Activated naive CD8-positive, alpha-beta T cell treated with anti-CD3 and anti-CD28 coated beads, Interleukin-2, amount 10 ng/mL, durations not matched to agents 7 days and 5 days (primary cell): ENCODE data around the gene IGSF5. TPM values are rescaled to one million over a fixed set of nuclear protein-coding genes. Genes with fewer than 3 reads are reported as not detected.
"Not testable (repeated sequence)": the region's sequence is repeated elsewhere in the genome, so short reads cannot be mapped to it uniquely, and the experiment has no call there.

Experiments
- ATAC-seq: fragments of 150-1000 bp; cut with Tn5 transposase; one replicate; pipeline ENCODE4 v1.10.0; 2021; ENCODE audit warnings: low read depth, moderate library complexity
- POLR2A ChIA-PET: fragments of 350-600 bp; sonication (Branson Sonifier 250); formaldehyde crosslinking; loops from one replicate; lab custom pipeline; 2021; ENCODE audit warnings: antibody characterized with exemption; lab: Charles Lee
- DNase-seq: peaks from one replicate; pipeline ENCODE4 v3.0.0; 2021
- H3K27ac Mint-ChIP-seq: one replicate; pipeline ENCODE4 v1.8.0; 2022; ENCODE audit warnings: mild to moderate bottlenecking, mixed read lengths
- H3K27me3 Mint-ChIP-seq: one replicate; pipeline ENCODE4 v1.8.0; 2022; ENCODE audit warnings: mild to moderate bottlenecking, moderate library complexity, mixed read lengths
- H3K36me3 Mint-ChIP-seq: one replicate; pipeline ENCODE4 v1.8.0; 2021; ENCODE audit warnings: mild to moderate bottlenecking, mixed read lengths
- H3K4me1 Mint-ChIP-seq: one replicate; pipeline ENCODE4 v1.8.0; 2021; ENCODE audit warnings: mixed read lengths
- H3K4me3 Mint-ChIP-seq: one replicate; pipeline ENCODE4 v1.8.0; 2022; ENCODE audit warnings: mild to moderate bottlenecking, moderate library complexity, mixed read lengths
- H3K9me3 Mint-ChIP-seq: one replicate; pipeline ENCODE4 v1.8.0; 2021; ENCODE audit warnings: mixed read lengths
- total RNA-seq, 2 experiments: library from RNA; stranded (reverse); gene quantifications; one replicate each; pipeline ENCODE4 v1.2.3, GENCODE V29; 2021

Gene IGSF5
- total RNA-seq, 2 experiments from 2014 or later: not detected

DNA sequence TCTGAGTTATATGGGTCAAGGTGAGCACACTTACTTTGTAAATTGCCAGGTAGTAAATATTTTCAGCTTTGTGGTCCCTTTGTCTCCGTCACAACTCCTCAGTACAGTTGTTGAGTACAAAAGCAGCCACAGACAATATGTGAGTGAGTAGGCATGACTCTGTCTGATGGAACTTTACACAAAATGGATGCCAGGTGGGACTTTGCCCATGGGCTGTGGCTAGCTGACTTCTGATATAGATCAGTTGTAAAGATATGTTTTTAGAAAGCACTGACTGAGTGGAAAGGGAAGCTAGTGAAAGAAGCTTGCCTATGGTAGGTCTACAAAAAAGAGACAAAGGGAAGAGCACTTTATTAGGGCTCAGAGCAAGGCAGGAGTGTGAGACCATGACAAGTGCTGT lies 23.1 kb upstream of the IGSF5 start:
- Mint-ChIP-seq H3K4me3 (no peak overlapping the region), H3K27ac (no peak overlapping the region), H3K36me3 (no peaks in the 10 kb centered on the region), H3K9me3 (no peaks in the 10 kb centered on the region), H3K27me3 (peaks cover 2% of the 10 kb centered on the region), H3K4me1 (no peaks in the 10 kb centered on the region)
- no peak for DNase-seq
- no peak for ATAC-seq
- POLR2A ChIA-PET: no interaction called here

GRCh38 chr21:39724944-39725343 lies 20.0 kb upstream of the IGSF5 start:
- no peak overlapping the region for H3K27ac Mint-ChIP-seq
- DNase-seq (no peak), ATAC-seq (no peak)
- H3K36me3 Mint-ChIP-seq: no peaks in the 10 kb centered on the region
- H3K9me3 Mint-ChIP-seq: no peaks in the 10 kb centered on the region
- no peak overlapping the region for H3K4me3 Mint-ChIP-seq
- POLR2A ChIA-PET: no interaction called here
- no peaks in the 10 kb centered on the region for H3K4me1 Mint-ChIP-seq
- H3K27me3 Mint-ChIP-seq: no peaks in the 10 kb centered on the region

DNA sequence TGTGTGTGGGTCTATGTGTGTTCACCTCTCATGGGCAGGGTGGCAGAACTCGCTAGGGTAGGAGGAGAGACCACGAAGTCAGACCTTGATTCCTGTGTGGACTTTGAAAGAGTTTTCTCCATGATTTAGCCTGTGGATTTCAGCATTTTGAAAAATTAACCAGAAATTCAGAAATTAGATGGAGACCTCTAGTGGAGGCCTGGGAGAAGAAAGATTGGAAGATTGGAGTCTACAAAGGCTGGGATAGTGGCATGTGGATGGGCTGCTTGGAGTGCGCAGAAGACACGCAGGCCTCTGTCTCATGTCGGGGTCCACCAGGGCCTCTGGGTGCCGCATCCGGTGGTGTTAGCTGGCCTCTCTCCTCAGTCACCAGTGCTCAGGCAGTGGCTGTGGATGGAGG lies 18.9 kb upstream of the IGSF5 start:
- no peak overlapping the region for H3K27ac Mint-ChIP-seq
- POLR2A ChIA-PET: no interaction called here

GRCh38 chr21:39727401-39728120 lies 17.4 kb upstream of the IGSF5 start:
- POLR2A ChIA-PET: no interaction called here
- no peaks in the 10 kb centered on the region for H3K27me3 Mint-ChIP-seq
- no peak for ATAC-seq
- DNase-seq: no peak
- no peak overlapping the region for H3K4me3 Mint-ChIP-seq
- no peaks in the 10 kb centered on the region for H3K36me3 Mint-ChIP-seq
- H3K27ac Mint-ChIP-seq: no peak overlapping the region
- H3K4me1 Mint-ChIP-seq: no peaks in the 10 kb centered on the region
- no peaks in the 10 kb centered on the region for H3K9me3 Mint-ChIP-seq

More for the DNA sequence above, 18.9 kb upstream of the IGSF5 start:
- no peak overlapping the region for H3K4me3 Mint-ChIP-seq
- DNase-seq (no peak), ATAC-seq (no peak)
- H3K9me3 Mint-ChIP-seq: no peaks in the 10 kb centered on the region
- no peaks in the 10 kb centered on the region for H3K36me3 Mint-ChIP-seq
- no peaks in the 10 kb centered on the region for H3K27me3 Mint-ChIP-seq
- no peaks in the 10 kb centered on the region for H3K4me1 Mint-ChIP-seq

DNA sequence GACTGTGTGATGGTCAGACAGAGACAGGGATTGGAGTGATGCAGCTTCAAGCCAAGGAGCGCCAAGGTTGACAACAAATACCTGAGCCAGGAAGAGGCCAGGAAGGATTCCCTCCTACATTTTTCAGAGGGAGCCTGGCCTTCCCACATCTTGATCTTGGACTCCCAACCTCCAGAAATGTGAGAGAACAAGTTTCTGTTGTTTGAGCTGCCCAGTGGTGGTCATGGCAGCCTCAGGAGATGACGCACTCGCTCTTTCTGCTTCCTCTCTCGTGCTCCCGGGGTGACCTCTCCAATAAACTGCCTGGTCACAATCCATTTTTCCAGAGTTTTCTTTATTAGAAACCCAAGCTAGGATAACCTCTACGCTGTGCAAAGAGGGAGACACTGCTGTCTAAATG lies 16.6 kb upstream of the IGSF5 start:
- Mint-ChIP-seq H3K4me3 (no peak overlapping the region), H3K27ac (no peak overlapping the region), H3K27me3 (no peaks in the 10 kb centered on the region), H3K36me3 (no peaks in the 10 kb centered on the region), H3K9me3 (no peaks in the 10 kb centered on the region), H3K4me1 (no peaks in the 10 kb centered on the region)
- DNase-seq (no peak), ATAC-seq (no peak)
- POLR2A ChIA-PET: no interaction called here

DNA sequence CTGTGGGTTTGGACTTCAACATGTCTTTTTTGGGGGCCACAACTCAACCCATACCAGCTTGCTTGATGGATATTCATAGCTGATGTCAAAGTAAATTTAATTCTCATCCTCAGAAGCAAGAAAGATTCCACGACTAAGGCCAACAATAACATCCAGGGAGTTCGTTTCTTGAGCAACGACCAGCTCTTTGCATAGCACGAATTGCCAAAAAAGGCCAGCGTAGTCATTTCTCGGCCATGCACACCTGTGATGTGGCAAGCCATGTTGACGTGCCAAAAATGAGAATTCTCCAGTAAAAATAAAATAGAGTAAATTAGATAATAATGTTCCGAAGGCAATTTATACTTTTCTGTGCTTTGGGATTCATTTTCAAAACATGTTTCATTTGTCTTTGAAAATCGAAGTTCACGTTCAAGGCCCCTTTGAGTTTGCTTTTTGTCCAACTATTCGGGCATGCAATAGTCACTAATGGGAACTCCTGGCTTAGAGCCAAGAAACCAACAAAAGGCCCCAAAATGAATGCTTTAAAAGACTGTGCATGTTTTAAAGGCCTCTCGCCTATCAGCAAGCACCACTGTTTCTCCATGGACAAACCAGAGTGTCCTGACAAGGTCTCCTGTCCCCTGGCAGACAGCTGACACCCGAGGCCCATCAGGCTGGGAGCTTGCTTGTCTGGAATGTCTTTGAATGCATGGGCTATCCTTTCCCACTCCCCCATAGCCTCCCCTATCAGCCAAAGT lies 14.4 kb upstream of the IGSF5 start:
- DNase-seq (no peak), ATAC-seq (no peak)
- POLR2A ChIA-PET: no interaction called here
- Mint-ChIP-seq H3K36me3 (no peaks in the 10 kb centered on the region), H3K4me3 (no peak overlapping the region), H3K9me3 (no peaks in the 10 kb centered on the region), H3K4me1 (no peaks in the 10 kb centered on the region), H3K27ac (no peak overlapping the region), H3K27me3 (no peaks in the 10 kb centered on the region)

DNA sequence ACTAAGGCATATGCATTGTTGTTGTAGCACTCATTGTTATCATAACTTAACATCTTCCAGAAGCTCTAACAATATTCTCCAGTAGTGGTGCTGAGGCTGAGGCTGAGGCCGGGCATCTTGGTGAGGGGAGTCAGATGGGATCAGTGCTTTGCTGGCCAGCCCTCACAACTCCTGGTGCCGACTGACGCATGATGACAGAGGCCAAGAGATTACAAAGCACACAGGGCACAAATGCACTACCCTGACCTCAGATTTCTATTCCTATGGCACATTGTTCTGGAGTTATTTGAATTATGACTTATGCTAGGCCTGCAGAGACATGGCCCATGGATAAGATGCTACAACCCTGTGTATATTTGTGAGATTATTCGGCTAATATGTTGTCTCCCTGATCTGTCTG lies 8.3 kb upstream of the IGSF5 start:
- Mint-ChIP-seq H3K27me3 (no peaks in the 10 kb centered on the region), H3K4me1 (no peaks in the 10 kb centered on the region), H3K9me3 (no peaks in the 10 kb centered on the region), H3K27ac (no peak overlapping the region), H3K4me3 (no peak overlapping the region), H3K36me3 (no peaks in the 10 kb centered on the region)
- no peak for DNase-seq
- POLR2A ChIA-PET: no interaction called here
- ATAC-seq: no peak

DNA sequence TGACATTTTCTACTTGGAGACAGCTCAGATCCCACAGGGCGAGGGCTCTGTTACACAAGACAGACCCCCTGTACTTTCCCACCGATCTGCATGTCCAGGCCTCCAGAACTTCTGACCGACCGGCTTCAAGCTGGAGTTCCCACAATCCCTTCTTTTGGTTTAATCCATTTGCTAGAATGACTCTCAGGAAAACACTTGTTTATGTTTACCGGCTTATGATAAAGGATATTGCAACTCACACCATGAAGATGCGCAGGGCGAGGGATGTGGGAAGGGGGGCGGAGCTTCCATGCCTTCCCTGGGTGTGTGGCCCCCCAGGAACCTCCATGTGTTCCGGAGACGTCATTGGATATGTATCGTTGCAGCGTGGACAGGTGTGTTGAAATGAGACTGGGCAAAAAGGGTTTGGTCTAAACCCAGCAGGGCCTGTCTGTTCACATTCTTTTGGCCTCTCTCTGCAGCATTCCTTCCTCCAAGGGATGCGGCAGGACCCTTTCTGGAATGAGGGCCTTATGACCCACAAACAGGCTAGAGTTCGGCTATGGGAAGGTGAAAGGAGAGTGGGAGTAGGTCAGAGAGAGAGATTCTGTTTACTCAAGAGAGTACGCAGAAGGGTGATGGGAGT lies 7.5 kb upstream of the IGSF5 start:
- ATAC-seq (no peak), DNase-seq (no peak)
- H3K27ac Mint-ChIP-seq: no peak overlapping the region
- no peaks in the 10 kb centered on the region for H3K27me3 Mint-ChIP-seq
- no peaks in the 10 kb centered on the region for H3K9me3 Mint-ChIP-seq
- no peaks in the 10 kb centered on the region for H3K4me1 Mint-ChIP-seq
- POLR2A ChIA-PET: no interaction called here
- no peak overlapping the region for H3K4me3 Mint-ChIP-seq
- no peaks in the 10 kb centered on the region for H3K36me3 Mint-ChIP-seq

DNA sequence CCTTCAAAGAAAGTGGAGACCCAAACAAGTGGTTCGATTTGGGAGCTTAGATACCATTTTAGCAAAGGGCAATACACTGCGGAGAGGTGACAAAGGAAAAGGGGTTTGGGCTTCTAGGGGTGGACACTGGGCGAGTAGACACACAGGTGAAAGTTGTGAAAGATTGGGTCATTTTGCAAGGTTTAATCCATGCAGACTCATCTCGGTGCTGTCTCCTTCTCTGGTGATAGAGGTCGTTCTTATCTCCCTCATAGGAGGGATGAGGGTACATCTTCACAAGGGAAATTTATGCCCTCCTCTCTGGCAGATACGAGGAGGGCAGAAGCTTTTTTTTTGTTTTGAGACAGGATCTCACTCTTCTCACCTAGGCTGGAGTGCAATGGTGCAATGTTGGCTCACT lies 6.4 kb upstream of the IGSF5 start:
- H3K27ac Mint-ChIP-seq: no peak overlapping the region
- H3K4me1 Mint-ChIP-seq: no peaks in the 10 kb centered on the region
- no peaks in the 10 kb centered on the region for H3K36me3 Mint-ChIP-seq
- POLR2A ChIA-PET: no interaction called here
- ATAC-seq: no peak
- no peaks in the 10 kb centered on the region for H3K9me3 Mint-ChIP-seq
- H3K27me3 Mint-ChIP-seq: no peaks in the 10 kb centered on the region
- no peak overlapping the region for H3K4me3 Mint-ChIP-seq
- no peak for DNase-seq

DNA sequence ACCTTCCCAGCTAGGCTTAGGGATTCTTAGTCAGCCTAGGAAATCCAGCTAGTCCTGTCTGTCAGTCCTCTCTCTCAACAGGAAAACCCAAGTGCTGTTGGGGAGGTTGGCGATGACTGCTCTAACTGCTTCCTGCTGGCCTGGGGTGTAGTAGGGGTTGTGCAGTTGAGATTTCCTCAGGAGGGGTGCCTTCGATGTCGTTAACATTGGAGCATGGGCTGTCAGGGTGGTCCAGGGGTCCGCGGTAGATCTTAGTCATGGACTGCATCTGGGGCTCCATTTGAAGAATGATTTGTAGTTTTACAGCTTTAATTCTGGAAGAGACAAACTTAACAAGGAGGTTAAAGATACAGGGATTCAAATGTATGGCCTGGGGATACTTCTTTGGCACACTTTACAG lies 5.5 kb upstream of the IGSF5 start:
- H3K4me3 Mint-ChIP-seq, H3K27ac Mint-ChIP-seq, H3K36me3 Mint-ChIP-seq, DNase-seq, POLR2A ChIA-PET, H3K27me3 Mint-ChIP-seq, H3K4me1 Mint-ChIP-seq, H3K9me3 Mint-ChIP-seq, ATAC-seq: not testable (repeated sequence)

DNA sequence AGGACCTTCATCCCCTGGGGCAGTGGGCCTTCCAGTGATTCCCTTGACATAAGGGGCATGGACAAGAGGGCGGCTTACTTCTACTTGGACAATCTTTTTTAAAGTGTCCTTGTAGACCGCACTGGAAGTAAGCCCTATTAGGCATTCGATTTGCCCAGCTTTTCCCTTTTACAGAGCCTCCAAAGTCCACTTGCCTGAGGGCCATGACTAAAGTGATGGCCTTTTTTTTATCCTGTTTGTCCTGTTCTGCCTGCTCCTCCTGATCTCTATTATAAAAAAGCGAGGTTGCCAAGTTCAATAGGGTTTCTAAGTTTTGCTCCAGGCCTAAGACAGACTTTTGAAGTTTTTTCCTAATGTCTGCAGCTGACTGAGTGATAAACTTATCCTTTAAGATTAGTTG lies 2.4 kb upstream of the IGSF5 start:
- H3K9me3 Mint-ChIP-seq, DNase-seq, POLR2A ChIA-PET, H3K4me1 Mint-ChIP-seq, H3K27me3 Mint-ChIP-seq, H3K27ac Mint-ChIP-seq, H3K36me3 Mint-ChIP-seq, H3K4me3 Mint-ChIP-seq, ATAC-seq: not testable (repeated sequence)

DNA sequence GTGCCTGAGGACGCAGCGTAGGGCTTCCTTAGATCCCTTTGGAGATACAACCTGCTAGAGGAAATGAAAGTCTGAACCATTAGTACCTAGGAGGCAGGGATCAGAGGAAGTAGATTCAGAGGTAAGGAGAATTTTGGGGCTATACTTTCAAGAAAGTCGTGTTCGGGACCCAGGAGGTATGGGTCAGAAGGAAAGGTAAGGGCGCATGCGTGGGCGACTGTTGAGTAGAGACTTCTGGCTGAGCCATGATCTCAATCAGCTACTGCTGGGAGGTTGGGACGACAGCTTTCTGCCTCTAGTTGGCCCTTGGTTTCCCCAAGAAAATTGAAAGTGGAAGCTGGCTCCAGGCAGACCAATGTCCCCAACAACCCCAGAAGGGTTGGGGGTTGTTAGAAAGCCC lies 349 bp downstream of the IGSF5 start:
- H3K4me1 Mint-ChIP-seq, DNase-seq, H3K27ac Mint-ChIP-seq, H3K4me3 Mint-ChIP-seq, POLR2A ChIA-PET, H3K27me3 Mint-ChIP-seq, ATAC-seq, H3K36me3 Mint-ChIP-seq, H3K9me3 Mint-ChIP-seq: not testable (repeated sequence)

DNA sequence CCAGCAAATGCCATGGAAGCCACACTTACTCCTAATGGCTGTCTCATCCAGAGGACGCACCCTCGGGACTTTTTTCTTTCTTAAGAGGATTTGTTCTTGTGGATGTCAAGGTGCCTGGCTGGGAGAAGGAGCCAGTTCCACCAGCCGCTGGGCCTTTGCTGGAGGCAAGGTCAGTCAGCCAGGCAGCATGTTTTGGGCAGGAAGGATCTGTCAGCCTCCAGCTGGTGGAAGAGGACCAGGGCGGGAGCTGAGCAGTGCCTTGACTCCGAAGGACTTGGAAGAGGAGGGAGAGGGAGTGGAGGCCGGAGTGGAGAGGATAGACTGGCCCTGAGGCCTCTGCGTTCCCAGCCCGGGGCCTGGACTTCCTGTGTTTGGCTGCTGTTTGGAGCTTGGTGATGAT lies 5.7 kb downstream of the IGSF5 start:
- POLR2A ChIA-PET: no interaction called here
- no peak overlapping the region for H3K27ac Mint-ChIP-seq
- H3K36me3 Mint-ChIP-seq: no peaks in the 10 kb centered on the region
- no peaks in the 10 kb centered on the region for H3K27me3 Mint-ChIP-seq
- H3K4me1 Mint-ChIP-seq: no peaks in the 10 kb centered on the region
- ATAC-seq (no peak), DNase-seq (no peak)
- H3K9me3 Mint-ChIP-seq: peaks cover 2% of the 10 kb centered on the region
- H3K4me3 Mint-ChIP-seq: no peak overlapping the region

DNA sequence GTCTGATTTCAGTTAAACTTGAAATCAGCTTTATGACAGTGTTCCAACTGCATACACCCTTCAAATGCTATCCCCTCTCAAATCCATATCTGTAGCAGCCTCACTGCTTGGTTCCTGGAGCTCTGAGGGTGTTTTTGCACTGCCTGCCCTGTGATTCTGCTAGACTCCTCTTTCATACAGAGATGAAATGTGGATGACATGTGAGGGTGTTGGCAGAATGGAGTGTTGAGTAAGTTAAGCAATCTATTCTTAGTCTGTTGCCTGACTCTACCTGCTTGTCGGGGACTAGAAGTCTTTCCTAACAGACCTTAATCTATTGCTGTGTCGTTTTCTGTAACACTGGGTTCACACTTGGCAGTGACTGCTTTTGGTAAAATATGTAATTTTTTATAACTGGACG lies 9.8 kb downstream of the IGSF5 start:
- Mint-ChIP-seq H3K27ac (no peak overlapping the region), H3K27me3 (no peaks in the 10 kb centered on the region), H3K9me3 (peaks cover 1% of the 10 kb centered on the region), H3K36me3 (no peaks in the 10 kb centered on the region), H3K4me1 (no peaks in the 10 kb centered on the region), H3K4me3 (no peak overlapping the region)
- POLR2A ChIA-PET: no interaction called here
- no peak for ATAC-seq
- no peak for DNase-seq
